Activated naive CD4-positive, alpha-beta T cell (primary cell): ENCODE data around the gene DPP6.

Source experiments
- DNase-seq, 4 experiments: peaks; one replicate each; lab custom pipeline; 2025; lab: John Stamatoyannopoulos, UW

Gene DPP6

DNA sequence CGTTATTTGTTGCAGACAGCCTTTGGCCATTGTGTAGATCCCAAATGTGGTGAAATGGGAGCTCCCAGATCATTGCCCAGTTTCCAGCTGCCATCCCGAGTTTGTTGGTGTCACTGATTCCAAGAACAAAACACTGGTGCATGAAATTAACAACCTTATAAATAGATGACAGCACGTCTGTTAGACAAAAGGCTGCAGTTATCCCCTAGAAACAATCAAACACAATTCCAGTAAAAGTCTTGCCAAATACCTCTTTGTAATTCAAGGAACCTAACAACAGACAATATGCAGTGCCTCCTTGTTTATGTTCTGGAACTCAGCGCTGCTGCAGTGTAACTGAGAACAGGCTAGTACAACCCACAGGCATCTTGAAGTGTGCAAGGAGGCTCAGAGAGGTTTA, 546.2 kb downstream of the DPP6 start:
- no peak for DNase-seq

DNA sequence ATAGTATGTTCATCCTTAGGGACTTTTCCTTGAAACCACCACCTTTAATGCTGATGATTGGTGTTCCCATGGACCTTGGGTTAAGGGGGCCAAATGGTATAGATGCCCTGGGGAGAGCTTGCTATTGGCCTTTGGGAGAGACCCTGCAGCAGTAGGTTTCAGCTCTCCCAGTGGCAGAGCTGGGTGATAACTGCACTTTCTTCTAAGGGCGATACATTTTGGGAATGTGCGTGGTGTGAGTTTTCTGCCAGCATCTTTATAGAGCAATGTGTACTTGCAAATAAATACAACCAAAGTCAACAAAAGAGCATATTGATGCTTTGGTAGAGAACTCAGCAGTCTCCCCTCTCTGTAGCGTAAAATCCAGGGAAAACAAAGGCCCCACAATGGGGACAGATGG, 546.7 kb downstream of the DPP6 start:
- no peak for DNase-seq

DNA sequence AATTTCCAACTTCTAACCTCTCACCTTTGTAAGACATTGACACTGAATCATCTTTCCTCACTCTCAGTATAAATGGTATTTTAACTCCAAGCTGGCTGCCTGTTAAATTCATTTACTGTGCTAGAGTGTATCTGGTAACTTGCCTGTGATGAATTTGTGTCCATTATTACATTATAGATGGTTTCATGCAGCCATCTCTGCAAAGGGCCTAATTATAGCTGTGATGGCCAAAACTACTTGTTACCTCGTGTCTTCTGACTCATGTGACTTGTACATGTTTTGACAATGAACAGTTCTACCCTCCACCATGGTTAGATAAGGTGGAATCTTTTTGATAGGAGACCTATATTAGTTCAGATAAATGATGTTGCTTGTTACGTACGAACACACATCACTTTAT, 558.7 kb downstream of the DPP6 start:
- DNase-seq: no peak

DNA sequence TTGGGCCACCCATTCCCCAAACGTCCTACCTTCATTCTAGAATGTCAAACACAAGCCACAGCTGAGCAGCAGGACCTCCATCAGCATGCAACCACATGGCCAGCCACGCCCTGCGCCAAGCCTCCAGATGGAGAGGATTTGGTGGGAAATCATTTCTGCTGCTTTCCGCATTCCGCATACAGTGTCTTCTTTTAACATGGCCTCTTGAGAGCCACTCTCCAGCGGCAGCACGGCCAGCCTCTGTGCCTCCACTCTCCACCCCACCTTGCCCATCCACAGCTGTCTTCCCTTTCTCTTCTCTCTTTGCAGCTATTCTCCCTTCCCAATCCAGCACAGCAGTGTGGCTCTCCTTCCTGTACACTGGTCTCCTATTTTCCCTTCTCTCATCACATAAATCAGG, 561.6 kb downstream of the DPP6 start:
- DNase-seq: no peak

DNA sequence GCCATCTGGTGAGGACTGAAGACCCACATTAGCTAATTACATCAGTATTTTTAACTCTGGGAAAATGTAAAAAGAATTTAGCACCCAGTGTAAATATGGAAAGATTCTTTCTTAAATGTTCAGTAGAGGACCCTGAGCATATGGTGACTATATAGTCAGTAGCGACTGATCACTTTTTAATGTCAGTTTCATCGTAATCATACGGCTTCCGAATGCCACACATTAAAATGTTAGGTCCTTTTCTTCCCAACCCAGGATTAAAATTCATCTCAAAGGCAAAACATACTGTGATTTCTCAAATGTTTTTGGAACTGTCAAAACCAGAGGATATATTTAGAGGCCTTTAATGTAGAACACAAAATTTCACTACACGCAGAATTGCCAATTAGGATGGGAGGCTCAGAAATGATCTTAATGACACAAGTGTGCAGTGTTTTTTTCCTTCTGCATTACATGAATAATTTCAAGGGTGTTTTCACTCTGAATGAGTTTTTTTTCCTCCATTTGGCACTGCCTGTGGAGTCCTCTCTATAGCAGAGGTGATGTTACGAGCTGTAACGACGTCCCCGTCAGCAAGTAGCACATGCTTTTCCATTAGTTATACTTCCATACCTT, 568.0 kb downstream of the DPP6 start:
- DNase-seq: no peak

DNA sequence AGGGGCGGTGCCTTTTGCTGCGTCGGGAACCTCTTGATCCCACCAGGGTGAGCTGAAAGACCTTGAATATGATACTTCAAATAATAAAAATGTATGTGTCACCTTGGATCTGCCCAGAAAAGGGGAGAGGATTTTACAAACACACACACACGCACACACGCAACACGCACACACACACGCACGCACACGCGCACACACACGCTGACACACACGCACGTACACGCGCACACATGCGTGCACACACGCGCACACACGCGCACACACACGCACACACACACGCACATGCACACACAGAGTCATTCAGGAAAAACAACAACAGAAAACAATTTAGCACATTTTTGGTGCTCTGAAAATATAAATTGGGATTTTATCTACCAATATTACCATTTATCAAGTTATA, 571.2 kb downstream of the DPP6 start:
- DNase-seq: no peak

DNA sequence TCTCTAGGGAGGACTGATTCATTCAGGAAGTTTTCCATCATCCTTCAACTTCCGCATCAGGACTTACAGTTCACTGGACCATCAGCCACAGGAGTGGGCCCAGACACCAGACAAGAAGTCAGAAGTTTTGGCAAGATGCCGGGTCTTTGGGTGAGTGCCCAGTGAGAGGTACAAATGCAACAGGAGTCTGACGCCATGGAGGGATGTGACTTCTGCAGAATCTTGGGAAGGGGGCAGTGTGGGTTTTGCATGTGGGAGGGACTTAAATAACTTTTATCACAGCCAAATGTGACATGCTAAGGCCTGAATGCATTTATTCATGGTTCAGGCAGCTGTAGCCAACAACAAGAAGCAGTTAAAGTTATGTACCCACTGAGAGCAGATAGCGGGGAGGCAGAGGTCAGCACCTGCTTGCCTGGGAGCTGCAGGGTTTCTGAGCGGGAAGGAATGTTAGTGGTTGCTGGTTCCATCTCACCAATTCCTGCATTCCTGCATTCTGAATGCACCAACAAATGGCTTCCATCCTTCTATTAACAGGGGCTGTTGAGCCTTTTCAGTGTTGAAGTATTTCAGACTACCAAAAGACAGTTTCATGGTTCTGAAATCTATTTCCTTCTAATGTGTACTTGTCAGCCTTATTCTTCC, 575.6 kb downstream of the DPP6 start:
- DNase-seq: no peak

DNA sequence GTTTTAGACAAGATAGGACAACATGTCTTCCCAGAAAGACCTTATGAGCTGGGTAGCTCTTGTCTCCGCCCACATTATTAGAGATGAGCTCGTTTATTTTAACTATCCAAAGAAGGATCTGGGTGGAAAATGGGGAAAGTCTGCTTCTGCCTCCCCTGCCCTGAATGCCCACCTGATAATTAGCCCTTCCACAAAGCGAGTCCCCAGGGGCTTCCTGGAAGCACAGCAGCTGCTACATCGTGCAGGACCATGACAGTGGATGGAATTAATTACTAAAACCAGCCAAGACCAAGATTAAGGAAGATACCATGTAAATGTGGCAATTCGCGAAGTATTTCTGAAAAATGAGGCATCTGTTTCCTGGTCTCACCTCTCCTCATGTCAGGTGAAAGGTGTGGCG, 576.4 kb downstream of the DPP6 start:
- no peak for DNase-seq

DNA sequence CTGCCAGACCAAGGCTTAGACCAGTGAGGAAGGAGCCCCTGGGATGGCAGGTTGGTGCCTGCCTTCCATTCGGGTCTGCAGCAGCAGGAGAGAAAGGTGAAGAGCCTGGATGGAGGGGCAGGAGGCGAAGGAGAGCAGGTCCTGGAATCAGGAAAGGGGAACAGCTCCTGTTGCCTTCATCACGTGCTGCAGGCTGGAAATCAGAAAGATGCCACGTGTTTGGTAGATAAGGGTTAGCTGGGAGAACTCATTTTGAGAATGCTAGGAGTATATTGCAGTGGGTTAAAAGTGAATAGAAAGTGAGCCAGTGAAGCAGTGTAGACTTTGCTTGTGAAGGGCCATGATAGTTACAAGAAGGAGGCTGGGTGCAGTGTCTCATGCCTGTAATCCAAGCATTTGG, 579.0 kb downstream of the DPP6 start:
- DNase-seq: no peak

DNA sequence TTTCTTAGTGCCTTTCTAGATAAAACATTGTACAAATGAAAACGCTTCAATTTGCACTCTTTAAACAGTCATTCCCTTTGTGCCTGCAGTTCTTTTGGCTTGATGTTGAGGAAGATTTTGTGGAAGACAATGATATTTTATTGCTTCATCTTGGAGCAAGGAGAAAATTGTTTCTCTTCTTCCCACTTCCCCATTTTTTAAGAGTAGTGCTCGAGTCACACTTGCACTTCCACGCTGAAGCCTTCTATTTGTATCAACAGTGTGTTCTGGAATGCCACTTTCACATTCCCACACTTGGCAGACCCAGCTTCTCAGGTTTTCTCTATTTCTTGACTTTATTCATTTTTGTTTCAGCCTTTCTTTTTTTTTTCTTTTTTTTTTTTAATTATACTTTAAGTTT, 581.4 kb downstream of the DPP6 start:
- DNase-seq: no peak

DNA sequence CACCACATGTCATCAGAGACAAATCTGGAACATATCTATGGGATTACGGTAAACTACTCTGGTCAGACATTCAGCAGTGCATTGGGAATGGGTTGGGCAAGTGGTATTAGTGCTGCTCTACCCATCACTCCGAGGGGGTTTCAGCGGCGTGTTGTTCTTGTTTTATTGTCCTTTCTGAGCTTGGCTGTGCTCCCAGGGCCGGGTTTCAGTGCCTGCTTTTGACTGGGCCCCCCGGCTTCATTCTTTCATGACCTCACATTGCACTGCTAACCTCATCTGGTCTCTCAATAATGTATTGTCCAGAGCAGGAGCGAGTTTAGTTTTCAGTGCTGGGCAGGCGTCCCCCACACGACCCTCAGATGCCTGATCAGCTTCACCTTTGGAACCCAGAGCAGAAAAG, 586.1 kb downstream of the DPP6 start:
- no peak for DNase-seq

DNA sequence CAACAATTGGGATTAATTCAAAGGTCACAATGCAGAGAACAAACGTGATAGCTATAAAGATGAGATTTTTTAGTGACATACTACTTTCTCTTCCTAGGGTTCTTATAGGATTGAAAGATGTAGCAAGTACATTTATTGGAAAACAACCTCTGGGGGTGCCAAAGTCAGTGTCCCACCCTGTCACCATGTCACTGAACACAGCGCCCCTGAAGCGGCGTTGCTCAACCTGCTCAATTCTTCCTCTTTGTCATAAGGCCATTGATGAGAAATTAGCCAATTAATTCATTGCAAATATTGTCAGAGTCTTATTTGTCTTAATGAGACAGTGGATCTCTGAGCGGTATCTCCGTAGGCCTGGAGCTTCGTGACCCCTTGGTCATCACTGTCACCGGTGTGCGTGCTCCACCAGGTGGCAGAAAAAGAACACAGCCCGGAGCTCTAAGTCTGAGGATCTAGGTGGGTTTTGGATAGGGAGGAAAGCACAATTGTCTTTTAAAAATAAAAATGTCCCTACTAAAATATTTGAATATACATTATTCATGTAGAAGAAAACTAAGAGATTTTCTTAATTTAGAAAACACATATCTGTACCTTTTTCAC, 588.2 kb downstream of the DPP6 start:
- no peak for DNase-seq

DNA sequence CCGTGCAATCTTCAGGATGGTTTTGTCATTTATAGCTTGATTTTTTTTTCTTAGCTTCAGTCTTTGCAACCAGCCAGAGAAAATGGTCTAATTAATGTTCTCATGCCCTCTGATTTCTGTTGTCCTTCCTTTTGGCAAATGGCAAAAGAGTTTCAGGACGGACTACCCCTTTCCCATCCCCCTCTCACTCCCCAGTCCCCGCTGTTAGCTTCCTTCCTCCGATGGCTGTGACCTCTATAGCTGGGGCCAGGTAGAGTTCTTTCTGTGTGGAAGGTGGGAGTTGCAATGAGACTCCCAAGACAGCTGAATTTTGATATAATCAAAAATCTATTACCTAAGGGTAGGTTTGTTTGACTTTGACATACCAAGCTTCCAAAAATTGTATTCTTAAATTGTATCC, 588.7 kb downstream of the DPP6 start:
- DNase-seq: no peak

DNA sequence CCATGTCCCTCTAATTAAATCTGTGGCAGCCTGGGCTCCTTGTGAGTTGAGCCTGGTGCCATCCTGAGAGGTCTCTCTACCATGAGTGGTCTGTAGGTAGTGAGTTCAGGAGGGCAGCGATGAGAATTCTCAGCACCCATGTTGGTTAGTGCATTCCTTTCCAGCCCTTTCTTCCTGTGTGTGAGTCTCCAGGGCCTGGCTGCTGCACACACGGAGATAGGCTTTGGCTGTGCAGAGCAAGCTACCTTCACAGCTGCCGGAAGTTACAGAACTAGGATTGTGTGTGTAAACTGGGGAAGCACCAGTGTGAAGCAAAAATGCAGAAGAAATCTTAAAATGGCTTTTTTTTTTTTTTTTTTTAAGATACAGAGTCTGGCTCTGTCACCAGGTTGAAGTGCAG, 592.2 kb downstream of the DPP6 start:
- DNase-seq: no peak

DNA sequence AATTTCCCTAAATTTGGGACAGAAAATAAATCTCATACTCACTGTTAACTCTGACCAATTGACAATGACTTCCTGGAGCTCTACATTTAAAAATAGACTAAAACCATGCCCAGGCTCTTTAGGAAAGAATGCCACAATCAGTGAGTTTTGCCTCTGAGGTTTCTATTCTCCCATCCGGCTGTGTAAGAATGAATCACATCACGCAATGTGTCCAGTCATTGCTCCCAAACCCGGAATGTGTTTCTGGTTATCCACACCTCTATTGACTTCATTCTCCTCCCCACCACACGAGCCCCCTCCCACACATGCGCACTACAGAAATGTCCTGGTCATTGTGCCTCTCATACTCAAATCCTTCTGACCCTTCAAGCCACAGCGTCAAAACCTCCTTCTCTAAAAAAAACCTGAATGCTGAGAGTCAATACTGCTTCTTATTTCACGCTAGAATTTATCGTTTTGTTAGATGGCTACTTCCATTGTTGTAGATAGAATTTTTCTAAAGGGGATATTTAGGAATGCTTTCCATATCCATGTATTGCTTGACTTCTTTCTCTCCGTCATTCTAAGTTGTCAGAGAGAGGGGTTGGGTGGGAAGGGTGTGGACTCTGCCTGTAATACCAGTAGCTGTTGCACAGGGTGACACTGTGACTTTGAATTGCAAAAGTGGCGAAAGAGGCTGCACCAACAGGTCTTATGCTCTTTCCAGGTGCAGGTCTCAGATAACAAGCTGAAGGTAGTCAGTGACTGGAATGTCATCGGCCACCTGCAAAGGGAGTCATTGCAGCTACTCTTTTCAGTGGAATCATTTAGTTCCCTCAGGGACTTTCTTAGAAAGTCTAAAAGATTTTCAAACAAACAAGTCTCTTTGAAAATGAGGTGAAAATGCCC, 594.2 kb downstream of the DPP6 start:
- no peak for DNase-seq

DNA sequence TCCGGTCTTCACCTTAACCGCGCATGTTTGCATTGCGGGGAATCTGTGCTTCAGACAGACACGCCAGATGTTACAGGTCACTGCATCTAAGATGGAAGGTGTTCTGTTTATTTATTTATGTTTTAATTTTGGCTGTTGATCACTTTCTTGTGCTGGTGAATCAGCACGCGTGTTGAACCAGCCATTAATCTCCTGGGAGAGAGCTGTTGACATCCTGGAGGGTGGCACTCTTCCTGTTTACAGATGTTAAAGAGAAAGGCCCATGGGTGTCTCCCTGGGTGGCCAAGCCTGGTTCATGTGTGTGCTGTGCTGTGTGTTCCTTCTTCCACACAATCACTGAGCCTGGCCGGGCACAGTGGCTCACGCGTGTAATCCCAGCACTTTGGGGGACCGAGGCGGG, 595.4 kb downstream of the DPP6 start:
- DNase-seq: no peak

DNA sequence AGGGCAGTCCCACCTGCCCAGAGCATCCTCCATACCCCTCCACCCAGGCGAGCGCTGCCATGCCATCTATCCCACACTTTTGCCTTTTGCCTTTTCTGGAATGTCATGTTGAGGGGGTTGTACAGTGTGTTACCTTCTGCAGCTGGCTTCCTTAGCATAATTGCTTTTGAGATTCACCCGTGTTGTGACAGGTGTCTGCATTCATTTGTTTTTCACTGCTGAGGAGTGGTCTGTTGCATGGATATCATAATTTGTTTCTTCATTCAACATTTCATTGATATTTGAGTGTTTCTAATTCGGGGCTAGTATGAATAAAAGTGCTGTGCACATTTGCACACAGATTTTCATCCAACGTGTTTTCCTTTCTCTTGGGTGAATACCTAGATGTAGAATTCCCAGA, 596.8 kb downstream of the DPP6 start:
- no peak for DNase-seq

DNA sequence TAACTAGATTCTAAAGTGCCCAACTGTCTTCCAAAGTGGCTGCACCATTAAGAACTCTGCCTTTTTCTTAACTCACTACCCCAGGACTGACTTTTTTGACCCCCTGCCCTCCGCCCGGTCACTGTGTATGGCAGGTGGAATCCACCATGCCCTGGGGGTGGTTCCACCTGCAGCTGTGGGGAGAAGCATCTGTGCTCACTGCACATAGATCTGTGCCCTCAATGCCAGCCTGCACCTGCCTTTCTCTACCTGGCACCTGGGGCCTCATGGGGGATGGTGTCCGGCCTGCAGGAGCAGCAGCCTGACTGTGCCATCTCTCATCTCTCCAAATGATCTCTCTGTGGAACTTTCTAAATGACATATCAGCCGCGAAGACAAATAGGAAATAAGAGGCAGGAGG, 597.2 kb downstream of the DPP6 start:
- no peak for DNase-seq

DNA sequence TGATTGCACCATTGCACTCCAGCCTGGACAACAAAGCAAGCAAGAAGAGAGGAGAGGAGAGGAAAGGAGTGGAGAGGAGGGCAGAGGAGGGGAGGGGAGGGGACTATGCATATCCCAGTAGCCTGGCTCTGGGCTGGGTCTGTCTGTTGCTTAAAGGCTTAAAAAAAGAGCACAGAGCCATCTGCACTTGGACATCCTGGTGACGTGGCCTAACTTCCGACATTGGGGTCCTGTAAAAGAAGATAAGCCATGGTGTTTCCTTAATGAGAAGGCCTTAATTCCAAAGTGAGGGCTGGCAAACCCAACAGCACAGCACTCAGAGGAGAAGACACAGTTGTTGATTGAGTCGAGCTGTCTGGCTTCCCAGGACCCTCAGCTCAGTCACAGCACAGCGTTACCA, 598.1 kb downstream of the DPP6 start:
- DNase-seq: no peak

DNA sequence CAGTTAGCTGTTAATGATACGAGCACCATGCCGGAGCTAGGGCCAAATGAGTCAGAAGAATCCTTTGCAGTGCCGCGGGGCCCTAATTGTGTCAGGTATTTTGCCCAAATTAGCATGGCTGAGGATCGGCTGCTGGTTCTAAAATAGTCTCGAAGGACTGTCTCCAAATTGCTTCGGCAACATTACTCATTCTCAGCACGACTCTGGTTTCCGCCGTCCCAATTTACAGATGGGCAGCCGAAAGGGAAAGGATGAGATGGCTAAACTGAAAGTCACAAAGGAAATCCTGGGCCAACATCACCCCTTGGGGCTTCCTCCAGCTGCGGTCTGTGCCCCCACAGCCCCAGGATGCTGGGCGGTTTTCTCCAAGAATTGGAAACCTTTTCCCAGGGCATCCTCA, 599.3 kb downstream of the DPP6 start:
- DNase-seq: no peak

DNA sequence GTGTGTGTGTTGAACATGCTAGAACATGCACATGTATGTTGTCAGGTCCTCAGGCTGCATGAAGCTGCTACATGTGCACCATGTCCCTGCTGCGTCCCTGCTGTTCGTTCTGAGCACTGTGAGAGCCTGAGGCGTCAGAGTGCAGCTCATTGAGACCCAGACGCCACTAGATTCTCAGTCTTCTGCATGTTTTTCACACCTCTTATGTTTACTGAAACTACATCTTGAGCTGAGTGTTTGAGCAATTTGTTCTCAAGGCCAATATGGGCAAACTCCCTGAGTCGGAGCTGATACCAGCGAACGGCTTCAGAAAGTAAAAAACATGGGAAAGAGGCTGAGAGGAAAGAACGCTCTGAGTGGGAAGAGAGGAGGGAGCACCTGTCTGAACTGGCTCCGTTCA, 600.4 kb downstream of the DPP6 start:
- DNase-seq: no peak

DNA sequence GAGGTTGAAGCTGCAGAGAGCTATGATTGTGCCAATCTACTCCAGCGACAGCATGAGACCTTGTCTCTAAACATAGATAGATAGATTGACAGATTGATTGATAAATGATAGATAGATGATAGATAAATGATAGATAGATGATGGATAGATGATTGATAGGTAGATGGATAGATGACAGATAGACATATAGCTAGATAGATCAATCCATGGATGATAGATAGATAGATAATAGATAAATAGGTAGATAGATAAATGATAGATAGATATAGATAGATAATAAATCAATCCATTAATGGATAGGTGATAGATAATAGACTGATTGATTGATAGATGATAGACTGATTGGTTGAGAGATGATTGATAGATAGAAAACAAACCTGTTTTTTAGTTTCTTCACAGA, 601.1 kb downstream of the DPP6 start:
- no peak for DNase-seq

DNA sequence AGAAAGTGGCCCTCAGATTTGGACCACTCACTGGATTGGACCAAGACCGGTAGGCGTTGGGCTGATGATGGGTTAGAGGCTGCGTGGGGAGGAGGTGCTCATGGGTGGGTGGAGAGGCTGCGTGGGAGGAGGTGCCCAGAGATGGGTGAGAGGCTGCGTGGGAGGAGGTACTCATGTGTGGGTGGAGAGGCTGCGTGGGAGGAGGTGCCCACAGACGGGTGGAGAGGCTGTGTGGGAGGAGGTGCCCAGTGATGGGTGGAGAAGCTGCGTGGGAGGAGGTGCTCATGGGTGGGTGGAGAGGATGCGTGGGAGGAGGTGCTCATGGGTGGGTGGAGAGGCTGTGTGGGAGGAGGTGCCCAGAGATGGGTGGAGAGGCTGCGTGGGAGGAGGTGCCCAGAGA, 604.4 kb downstream of the DPP6 start:
- DNase-seq: no peak
